Keratinocyte (primary cell): ENCODE data around the gene MIEF1. TPM values are rescaled to one million over a fixed set of nuclear protein-coding genes. Genes with fewer than 3 reads are reported as not detected.

Experiments used
- DNase-seq: peaks from one replicate; pipeline ENCODE4 v3.0.0-alpha.2; 2011; ENCODE audit warnings: low read depth, missing footprints, low spot score
- FAIRE-seq: peaks from 2 replicates; lab custom pipeline; 2011; peaks lifted over from hg19 to GRCh38; lab: Jason Lieb, UNC
- H2AFZ ChIP-seq: 2 replicates; pipeline ENCODE4 v1.6.0; 2012; ENCODE audit warnings: low read length, control low read depth, inconsistent platforms; ENCODE audit not compliant: control insufficient read depth
- H3K27ac ChIP-seq: 2 replicates; pipeline ENCODE4 v1.5.1; 2011; ENCODE audit warnings: low read length; ENCODE audit not compliant: control insufficient read depth, insufficient read depth
- H3K27me3 ChIP-seq: 3 replicates; pipeline ENCODE4 v1.6.0; 2011; ENCODE audit warnings: low read length; ENCODE audit not compliant: control insufficient read depth, insufficient read depth; ENCODE audit errors: extremely low read depth
- H3K36me3 ChIP-seq, 2 experiments: 2 replicates in 1 of 2; 3 replicates in 1 of 2; pipeline ENCODE4 v1.5.1; 2011; ENCODE audit warnings: low read length in 2 of 2, mild to moderate bottlenecking in 1 of 2; ENCODE audit not compliant: control insufficient read depth in 2 of 2, insufficient read depth in 2 of 2; ENCODE audit errors: extremely low read depth in 1 of 2
- H3K4me1 ChIP-seq: 3 replicates; pipeline ENCODE4 v1.5.1; 2011; ENCODE audit warnings: low read length; ENCODE audit not compliant: control insufficient read depth, insufficient read depth; ENCODE audit errors: extremely low read depth
- H3K4me2 ChIP-seq: 3 replicates; pipeline ENCODE4 v1.6.0; 2011; ENCODE audit warnings: low read depth, low read length; ENCODE audit not compliant: control insufficient read depth, insufficient read depth; ENCODE audit errors: extremely low read depth
- H3K4me3 ChIP-seq, 3 experiments: fragments of 200-600 bp in 1 of 3; sonication (generic) in 1 of 3; 2 replicates in 2 of 3; 3 replicates in 1 of 3; pipeline ENCODE4 v1.5.1; 2011 to 2016; ENCODE audit warnings: low read length in 3 of 3, mild to moderate bottlenecking in 3 of 3, control low read depth in 2 of 3, inconsistent platforms in 1 of 3, low read depth in 1 of 3, mixed read lengths in 1 of 3, mixed run types in 1 of 3, moderate library complexity in 1 of 3; ENCODE audit not compliant: control insufficient read depth in 2 of 3, insufficient read depth in 2 of 3; ENCODE audit errors: extremely low read depth in 1 of 3
- H3K79me2 ChIP-seq: 2 replicates; pipeline ENCODE4 v1.6.0; 2012; ENCODE audit warnings: low read length; ENCODE audit not compliant: control insufficient read depth, insufficient read depth
- H3K9ac ChIP-seq: 3 replicates; pipeline ENCODE4 v1.6.0; 2011; ENCODE audit warnings: low read length; ENCODE audit not compliant: control insufficient read depth, insufficient read depth; ENCODE audit errors: extremely low read depth
- H3K9me1 ChIP-seq: 3 replicates; pipeline ENCODE4 v1.6.0; 2011; ENCODE audit warnings: low read length; ENCODE audit not compliant: control insufficient read depth, insufficient read depth; ENCODE audit errors: extremely low read depth
- H3K9me3 ChIP-seq: 2 replicates; pipeline ENCODE4 v1.5.1; 2012; ENCODE audit warnings: low read depth, low read length; ENCODE audit not compliant: control insufficient read depth
- H4K20me1 ChIP-seq: 3 replicates; pipeline ENCODE4 v1.6.0; 2011; ENCODE audit warnings: low read length; ENCODE audit not compliant: control insufficient read depth, insufficient read depth; ENCODE audit errors: extremely low read depth
- EZH2 ChIP-seq: IDR thresholded peaks from one replicate; pipeline ENCODE4 v1.6.1; 2012; ENCODE audit warnings: inconsistent platforms, mild to moderate bottlenecking, low read length, moderate library complexity
- dilution Hi-C: fragments of 300-500 bp; cut with MboI; formaldehyde crosslinking; loops from one replicate; pipeline ENCODE4 v1.7.0; 2020; ENCODE audit warnings: low sequenced_read_pairs; ENCODE audit not compliant: extremely low pct_ligation_motif_present
- polyA plus RNA-seq, 5 experiments: library from polyadenylated mRNA; depleted of rRNA in 3 of 5; stranded (reverse) in 3 of 5; stranded (forward) in 1 of 5; unstranded in 1 of 5; fragments of >200 nt; gene quantifications; 1 replicate in 1 of 5; 2 replicates in 3 of 5; 3 replicates in 1 of 5; pipeline versions ENCODE4 v1.2.1 to v1.2.3, GENCODE V29; 2011 to 2012; ENCODE audit warnings: missing spikeins in 2 of 5, low read depth in 1 of 5, low replicate concordance in 1 of 5
- TF ChIP-seq, protein P1 (sequence below), 3 experiments: IDR thresholded peaks in 1 of 3; conservative IDR thresholded peaks in 1 of 3; optimal IDR thresholded peaks in 1 of 3; 2 replicates in 2 of 3; 3 replicates in 1 of 3; pipeline versions ENCODE3 to v1.5.1; 2011; ENCODE audit warnings: low read length in 3 of 3, mild to moderate bottlenecking in 3 of 3, moderate library complexity in 2 of 3, control low read depth in 1 of 3, inconsistent platforms in 1 of 3; ENCODE audit not compliant: insufficient read depth in 2 of 3; ENCODE audit errors: extremely low read depth in 1 of 3

The MIEF1 gene
- polyA plus RNA-seq, 1 donor (not counting 4 experiments of a cell fraction or from before 2014, with no cell fraction given) = 18.4 TPM

- H3K4me3 ChIP-seq = no peak overlapping the region
- DNase-seq = no peak
- TF ChIP-seq, protein P1, sequence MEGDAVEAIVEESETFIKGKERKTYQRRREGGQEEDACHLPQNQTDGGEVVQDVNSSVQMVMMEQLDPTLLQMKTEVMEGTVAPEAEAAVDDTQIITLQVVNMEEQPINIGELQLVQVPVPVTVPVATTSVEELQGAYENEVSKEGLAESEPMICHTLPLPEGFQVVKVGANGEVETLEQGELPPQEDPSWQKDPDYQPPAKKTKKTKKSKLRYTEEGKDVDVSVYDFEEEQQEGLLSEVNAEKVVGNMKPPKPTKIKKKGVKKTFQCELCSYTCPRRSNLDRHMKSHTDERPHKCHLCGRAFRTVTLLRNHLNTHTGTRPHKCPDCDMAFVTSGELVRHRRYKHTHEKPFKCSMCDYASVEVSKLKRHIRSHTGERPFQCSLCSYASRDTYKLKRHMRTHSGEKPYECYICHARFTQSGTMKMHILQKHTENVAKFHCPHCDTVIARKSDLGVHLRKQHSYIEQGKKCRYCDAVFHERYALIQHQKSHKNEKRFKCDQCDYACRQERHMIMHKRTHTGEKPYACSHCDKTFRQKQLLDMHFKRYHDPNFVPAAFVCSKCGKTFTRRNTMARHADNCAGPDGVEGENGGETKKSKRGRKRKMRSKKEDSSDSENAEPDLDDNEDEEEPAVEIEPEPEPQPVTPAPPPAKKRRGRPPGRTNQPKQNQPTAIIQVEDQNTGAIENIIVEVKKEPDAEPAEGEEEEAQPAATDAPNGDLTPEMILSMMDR (optimal IDR thresholded peaks at IDR 0.05 in 1 of 3, IDR thresholded peaks at IDR 0.05 in 1 of 3, conservative IDR thresholded peaks at IDR 0.05 in 1 of 3; ENCODE audit: extremely low read depth in 1 of 3, insufficient read depth in 2 of 3, low read length in 3 of 3) = no peak
- no peak for TF ChIP-seq EZH2
- no peak overlapping the region for H3K9ac ChIP-seq
- no peaks in the 10 kb centered on the region for H3K36me3 ChIP-seq
- peaks cover 3% of the 10 kb centered on the region for H3K9me3 ChIP-seq
- no peak overlapping the region for H3K4me2 ChIP-seq
- no peaks in the 10 kb centered on the region for H3K9me1 ChIP-seq
- no peak overlapping the region for H3K27ac ChIP-seq
- dilution Hi-C loops = no loop called here
- H4K20me1 ChIP-seq = no peaks in the 10 kb centered on the region
- no peak for FAIRE-seq
- H3K4me1 ChIP-seq = peaks cover 14% of the 10 kb centered on the region
- peaks cover 7% of the 10 kb centered on the region for H3K27me3 ChIP-seq
- H3K79me2 ChIP-seq = no peaks in the 10 kb centered on the region
- no peak overlapping the region for H2AFZ ChIP-seq
Observed at GRCh38 chr22:39565414-39565944, 63.4 kb downstream of the MIEF1 start.

GRCh38 chr22:39567135-39567946 is 65.3 kb downstream of the MIEF1 start:
- Histone ChIP-seq H3K27ac (no peak overlapping the region), H3K9me3 (peaks cover 3% of the 10 kb centered on the region), H3K4me2 (peak overlapping the region; percentile 24), H3K4me3 (no peak overlapping the region), H3K9ac (no peak overlapping the region), H3K79me2 (no peaks in the 10 kb centered on the region), H4K20me1 (no peaks in the 10 kb centered on the region), H2AFZ (peak overlapping the region; percentile 20), H3K4me1 (peaks cover 14% of the 10 kb centered on the region), H3K9me1 (no peaks in the 10 kb centered on the region), H3K27me3 (peaks cover 6% of the 10 kb centered on the region), H3K36me3 (no peaks in the 10 kb centered on the region)
- FAIRE-seq (peak; percentile 89), DNase-seq (peak; percentile 28)
- TF ChIP-seq, protein P1 (optimal IDR thresholded peaks at IDR 0.05 in 1 of 3, IDR thresholded peaks at IDR 0.05 in 1 of 3, conservative IDR thresholded peaks at IDR 0.05 in 1 of 3; ENCODE audit: extremely low read depth in 1 of 3, insufficient read depth in 2 of 3, low read length in 3 of 3) = peak in 2 of 3 experiments; percentile 8 to 75
- no peak for TF ChIP-seq EZH2
- dilution Hi-C loops = no loop called here

Other genes starting within 250 kb of the MIEF1 start
- gene RPL3, start 182.7 kb upstream of the MIEF1 start, polyA plus RNA-seq = 2,424 to 2,611 TPM (median 2,538 TPM) in 3 replicates
- gene SYNGR1, start 152.3 kb upstream of the MIEF1 start, polyA plus RNA-seq = 0.63 to 1.4 TPM (median 0.76 TPM) in 3 replicates
- gene TAB1, start 102.5 kb upstream of the MIEF1 start, polyA plus RNA-seq = 11.8 to 13.5 TPM (median 13.1 TPM) in 3 replicates
- gene MGAT3, start 45.3 kb upstream of the MIEF1 start, polyA plus RNA-seq = not detected in 3 replicates
- gene ATF4, start 18.3 kb downstream of the MIEF1 start, polyA plus RNA-seq = 590 to 629 TPM (median 597 TPM) in 3 replicates
- gene RPS19BP1, start 30.5 kb downstream of the MIEF1 start, polyA plus RNA-seq = 66.1 to 70.7 TPM (median 67.3 TPM) in 3 replicates
- not detected in 3 replicates for gene CACNA1I, start 68.5 kb downstream of the MIEF1 start, polyA plus RNA-seq